Activated gamma-delta T cell treated with anti-CD3 and anti-CD28 coated beads, Interleukin-2, amount 50 U/mL, for 16 hours (primary cell): Measurements from ENCODE around the gene SLC38A10.

Experiments used
- DNase-seq: peaks from one replicate; pipeline ENCODE4 v3.0.0-alpha.2; 2020; ENCODE audit warnings: low read depth

The SLC38A10 gene

GRCh38 chr17:81276781-81277180 lies 18.3 kb downstream of the SLC38A10 start:
- DNase-seq, result no peak

DNA sequence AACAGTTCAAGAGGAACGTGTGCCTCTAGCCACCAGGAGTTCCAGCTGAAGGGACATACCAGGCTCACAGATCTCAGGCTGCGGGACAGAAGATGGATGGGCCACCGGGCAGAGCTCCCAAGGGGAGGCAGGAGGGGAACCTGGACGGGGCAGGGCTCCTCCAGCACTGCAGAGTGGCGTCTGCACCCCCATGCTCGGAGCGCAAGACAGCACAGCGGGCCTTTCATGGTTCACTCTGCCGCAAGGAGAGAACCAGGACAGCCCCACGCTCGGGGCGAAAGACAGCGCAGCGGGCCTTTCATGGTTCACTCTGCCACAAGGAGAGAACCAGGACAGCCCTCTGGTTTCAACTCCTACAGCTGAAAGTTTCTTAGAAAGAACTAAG lies 20.6 kb downstream of the SLC38A10 start:
- no peak for DNase-seq

DNA sequence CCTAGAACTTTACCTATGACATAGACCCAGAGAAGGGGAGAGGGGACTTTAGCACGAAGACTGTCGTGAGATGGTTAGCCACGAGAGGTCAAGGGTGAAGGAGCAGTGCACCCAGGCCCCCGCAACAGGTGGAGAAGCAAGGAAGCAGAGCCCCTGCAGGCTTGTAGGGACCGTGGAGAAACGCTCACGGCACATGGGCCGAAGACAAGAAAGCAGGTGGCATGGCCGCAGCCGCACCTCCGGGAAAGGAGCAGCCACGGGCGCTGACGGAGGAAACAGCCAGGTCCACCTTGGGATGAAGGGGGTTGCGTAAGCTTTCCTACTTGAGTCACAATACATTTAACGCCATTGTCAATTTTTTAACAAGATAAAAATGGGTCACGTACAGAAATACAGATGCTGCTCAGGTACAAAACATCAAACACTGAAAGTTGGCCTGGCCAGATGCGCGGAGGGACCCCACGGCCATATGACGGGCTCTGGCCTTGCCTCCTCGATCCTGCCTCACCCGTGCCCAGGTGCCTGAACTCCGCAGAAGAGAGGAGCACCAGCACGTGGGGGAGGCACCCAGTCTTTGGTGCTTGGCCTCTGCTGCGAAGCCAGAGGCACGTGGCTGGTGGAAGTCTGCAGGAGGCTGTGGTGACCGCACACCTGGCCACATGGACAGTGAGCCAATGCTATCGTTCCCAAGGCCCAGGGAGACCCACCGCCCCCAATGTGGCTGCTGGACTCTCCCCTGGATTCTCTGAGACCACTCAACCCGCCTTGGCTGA lies 21.2 kb downstream of the SLC38A10 start:
- no peak for DNase-seq

DNA sequence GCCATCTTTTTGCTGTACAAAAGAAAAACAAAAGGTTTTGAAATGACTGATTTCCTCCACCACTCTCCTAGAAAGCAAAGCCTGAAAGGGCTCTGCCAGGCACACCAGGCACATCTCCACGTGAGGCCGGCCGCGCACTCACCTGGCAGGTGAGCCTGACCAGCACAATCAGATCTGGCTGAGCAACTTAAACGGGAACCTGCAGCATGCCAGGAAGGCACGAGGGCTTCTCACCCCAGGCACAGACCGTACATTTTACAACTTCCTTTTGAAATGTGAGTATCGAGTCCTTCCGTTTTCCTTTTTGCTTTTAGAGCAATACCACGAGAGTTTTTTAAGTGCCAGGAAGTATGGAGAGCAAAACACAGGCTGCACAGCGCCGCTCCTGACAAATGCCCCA lies 22.5 kb downstream of the SLC38A10 start:
- no peak for DNase-seq

GRCh38 chr17:81271226-81271625 lies 23.9 kb downstream of the SLC38A10 start:
- no peak for DNase-seq

DNA sequence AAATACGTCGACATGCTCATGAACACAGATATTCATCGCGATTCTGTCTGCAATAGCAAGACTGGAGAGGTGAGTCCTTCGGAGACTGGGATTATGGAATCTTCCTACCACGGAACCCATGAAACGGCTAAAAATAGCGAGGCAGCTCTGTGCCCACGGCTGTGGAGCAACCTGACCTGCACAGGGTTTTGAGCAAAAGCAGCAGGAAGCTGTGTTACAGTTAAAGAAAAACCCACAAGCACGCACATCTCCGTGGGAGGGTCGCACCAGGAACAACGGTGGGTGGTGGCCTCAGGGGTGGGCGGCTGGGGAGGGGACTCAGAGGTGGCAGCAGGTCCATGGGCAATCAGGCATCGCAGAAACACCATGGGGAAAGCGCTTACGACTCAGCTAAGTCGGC lies 24.8 kb downstream of the SLC38A10 start:
- DNase-seq, result no peak

DNA sequence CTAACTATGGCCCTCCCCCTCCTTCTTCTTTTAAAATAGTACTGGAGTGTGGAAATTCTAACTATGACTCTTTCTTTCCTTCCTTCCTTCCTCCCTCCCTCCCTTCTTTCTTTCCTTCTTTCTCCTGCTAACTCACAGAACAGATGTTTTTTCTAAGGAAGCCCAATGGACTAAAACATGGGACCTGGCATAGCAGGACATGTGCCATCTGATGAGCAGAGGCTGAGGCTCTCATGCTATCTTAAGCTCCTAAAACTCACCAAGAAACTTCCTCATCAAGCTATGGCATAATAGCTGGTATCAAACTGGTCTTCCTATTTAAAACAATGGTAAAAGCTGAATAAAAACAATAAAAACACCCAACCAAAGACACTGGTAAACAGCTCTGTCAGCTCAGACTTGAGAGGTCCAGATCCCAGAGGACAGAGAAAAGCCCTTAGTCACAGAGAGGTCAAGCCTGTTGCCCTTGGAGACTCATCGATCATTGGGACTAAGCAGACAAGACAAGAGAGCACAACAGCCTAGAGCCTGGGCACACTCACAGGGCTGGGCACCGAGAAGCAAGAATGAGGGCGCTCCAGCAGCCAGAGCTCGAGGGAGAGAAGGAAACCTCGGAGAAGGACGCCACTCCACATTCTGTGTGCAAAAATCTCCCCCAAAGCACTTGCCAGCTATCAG lies 27.6 kb downstream of the SLC38A10 start:
- DNase-seq, result no peak

- DNase-seq, result no peak
Measured at GRCh38 chr17:81265576-81265975, 29.5 kb downstream of the SLC38A10 start.

DNA sequence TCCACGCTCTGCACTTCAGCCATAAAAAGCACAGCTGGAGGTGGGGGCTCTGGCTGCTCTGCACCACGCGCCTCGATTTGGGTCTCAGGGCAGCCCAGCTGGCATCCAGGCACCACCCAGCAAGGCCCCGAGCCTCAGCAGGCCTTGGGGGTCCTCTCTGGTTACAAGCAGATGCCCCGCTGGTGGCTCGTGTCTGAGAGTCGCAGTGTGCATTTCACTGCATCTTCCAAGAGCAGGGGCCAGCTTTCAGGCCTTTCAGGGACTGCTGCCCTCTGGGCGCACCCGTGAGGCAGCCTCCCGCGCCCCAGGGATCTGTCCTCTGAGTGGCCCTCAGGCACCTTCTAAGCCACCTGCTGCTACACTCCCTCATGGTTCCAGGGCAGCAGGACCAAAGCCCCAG lies 30.5 kb downstream of the SLC38A10 start:
- no peak for DNase-seq

- DNase-seq, result no peak
Measured at GRCh38 chr17:81263371-81264181, 31.5 kb downstream of the SLC38A10 start.

GRCh38 chr17:81261582-81262336 lies 33.3 kb downstream of the SLC38A10 start:
- no peak for DNase-seq

GRCh38 chr17:81261096-81261495 lies 34.0 kb downstream of the SLC38A10 start:
- DNase-seq, result no peak

GRCh38 chr17:81260641-81261040 lies 34.5 kb downstream of the SLC38A10 start:
- DNase-seq, result no peak

DNA sequence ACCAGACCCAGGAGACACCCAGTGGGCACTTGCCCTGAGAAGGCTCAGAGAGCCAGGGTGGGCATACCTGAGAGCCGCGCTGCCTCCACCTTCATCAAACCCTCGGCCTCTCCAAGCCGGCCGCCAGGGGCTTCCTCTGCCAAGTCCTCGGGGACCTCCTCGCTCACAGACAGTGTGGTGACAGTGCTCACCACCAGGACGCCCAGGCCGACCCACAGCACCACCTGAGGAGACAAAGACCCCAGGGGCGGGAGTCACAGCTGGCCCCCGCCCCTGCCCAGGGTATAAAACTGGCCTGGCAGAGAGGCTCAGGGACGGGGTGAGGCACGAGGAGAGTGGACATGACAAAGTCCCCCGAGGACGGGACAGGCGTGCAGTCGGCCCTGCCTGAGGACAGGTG lies 34.9 kb downstream of the SLC38A10 start:
- DNase-seq, result no peak

DNA sequence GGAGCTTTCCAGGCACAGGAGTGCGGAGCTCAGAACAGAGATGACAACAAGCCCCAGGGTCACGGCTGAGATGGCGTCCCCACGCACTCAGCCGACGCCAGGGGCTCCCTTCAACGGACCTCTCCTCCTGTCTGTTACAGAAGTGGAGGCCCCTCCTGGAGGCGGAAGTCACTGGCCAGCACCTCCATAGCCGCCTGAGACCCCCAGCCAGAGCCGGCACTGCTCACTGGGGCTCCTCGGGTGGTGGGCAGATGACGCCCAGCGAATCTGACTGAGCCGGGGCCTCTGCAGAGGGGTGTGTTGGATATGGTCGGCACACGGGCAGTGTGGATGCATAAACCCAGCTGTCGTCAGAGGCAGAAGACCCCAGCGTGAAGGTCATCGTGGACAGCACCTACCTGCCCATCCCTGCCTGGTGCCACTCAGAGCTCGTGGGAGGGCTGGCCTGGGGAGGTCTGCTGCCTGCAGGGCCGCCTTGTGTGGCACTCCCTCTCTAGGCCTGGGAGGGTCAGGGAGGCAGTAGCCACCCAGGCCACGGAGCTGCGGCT lies 36.0 kb downstream of the SLC38A10 start:
- no peak for DNase-seq

DNA sequence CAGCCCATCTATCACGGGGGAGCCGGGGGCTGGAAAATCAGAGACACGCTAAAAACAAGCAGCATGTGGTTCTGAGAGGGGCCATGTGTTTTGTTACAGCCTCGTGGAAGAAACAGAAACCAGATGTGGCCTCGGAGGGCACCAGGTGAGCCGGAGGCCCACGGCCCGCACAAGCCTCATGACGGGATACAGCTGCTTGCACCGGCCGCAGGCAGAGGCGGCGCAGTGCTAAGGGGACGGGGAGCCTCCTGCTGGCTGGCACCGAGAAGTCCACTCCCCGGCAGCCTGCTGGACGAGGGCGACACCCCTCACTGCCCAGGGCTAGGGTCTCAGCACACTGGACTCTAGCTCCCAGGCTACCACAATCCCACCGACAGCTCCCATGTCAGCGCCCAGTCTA lies 36.8 kb downstream of the SLC38A10 start:
- no peak for DNase-seq

DNA sequence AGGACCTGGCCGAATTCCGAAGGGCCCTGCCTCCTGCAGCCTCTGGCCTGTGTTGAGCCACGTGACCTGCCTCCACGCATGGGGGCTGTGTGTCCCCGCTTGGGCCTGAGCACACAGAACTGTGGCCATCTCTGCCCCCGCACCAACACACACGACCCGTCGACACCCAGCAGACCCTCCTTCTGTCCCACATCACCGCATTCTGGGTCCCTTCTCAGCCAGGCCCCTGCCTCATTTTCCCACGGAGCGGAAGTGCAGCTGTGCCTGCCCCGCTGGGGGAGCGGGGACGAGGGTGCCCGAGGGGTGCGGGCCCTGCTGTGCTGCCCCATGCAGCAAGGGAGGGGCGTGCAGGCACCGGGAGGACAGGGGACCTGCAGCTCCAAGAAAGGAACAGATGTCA lies 37.6 kb downstream of the SLC38A10 start:
- DNase-seq, result no peak

DNA sequence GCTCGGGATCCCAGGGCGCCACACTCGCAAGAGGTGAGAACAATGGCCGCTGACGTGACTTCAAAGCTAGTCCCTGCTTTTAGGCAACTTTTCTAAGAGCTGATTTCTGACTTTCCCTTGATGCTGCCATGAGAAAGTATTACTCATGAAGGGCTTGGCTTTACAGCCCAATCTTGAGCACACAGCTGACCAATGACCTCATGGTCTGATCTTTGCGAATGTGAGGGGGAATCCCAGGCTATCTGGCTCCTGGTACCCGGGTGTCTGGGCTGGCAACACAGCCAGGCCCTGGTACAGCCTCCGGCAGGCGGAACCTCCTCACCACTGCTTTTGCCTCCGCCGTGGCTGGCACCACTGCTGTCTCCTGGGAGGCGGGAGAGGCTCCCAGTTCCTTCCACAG lies 38.5 kb downstream of the SLC38A10 start:
- no peak for DNase-seq

DNA sequence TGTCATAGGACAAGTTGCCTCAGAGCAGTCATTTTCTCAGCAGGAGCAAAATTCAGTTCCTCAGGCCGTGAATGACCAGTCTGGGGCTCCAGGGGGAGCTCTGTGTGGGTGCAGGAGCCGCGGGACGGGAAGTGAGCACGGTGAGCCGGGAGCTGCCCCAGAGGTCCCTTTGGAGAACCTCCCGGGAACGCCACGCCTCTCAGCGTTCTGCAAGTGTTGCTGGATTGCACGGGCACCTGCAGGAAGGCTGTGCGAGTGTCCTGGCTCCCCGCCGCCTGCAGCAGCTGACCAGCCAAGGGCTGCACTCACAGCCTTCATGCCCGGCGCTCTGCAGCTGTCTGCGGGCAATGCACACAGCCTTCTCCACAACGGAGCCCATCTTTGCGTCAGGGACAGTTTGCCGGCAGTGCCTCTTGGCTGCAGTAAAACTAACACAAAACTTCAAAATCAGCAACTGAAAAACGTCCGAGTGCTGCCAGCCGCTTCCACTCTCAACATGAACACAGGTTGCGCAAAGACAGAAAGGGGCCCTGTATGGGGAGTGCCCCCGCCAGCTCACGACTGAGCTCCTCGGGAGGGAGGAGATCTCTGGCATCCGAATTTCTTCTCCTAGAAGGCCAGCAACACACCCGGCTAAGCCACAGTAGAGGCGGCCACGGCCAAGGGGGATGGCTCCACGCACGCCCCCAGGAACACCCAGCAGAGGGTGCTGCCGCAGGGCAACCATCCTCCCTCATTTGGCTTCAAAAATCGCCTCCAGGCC lies 40.0 kb downstream of the SLC38A10 start:
- DNase-seq, result no peak

DNA sequence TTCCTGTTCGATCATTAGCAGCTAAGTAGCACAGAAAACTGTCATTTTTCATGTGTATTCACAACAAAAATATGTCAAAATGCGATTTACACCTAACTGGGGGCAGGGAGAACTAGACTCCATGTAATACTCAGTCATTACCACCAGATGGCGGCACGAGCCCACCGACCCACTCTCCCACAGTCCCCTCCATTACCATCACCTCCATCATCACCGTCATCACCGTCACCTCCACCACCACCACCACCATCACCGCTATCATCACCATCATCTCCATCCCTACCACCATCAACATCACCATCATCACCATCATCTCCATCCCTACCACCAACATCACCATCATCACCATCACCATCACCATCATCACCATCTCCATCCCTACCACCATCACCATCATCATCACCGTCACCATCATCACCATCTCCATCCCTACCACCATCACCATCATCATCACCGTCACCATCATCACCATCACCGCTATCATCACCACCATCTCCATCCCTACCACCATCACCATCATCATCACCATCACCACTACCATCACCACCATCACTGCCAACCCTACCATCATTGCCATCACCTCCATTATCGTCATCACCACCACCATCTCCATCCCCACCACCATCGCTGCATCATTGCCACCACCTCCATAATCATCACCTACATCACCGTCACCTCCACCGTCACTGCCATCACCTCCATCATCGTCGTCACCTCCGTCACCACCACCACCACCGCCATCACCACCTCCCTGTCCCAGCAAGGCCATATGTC lies 41.6 kb downstream of the SLC38A10 start:
- peak; percentile 43 for DNase-seq

DNA sequence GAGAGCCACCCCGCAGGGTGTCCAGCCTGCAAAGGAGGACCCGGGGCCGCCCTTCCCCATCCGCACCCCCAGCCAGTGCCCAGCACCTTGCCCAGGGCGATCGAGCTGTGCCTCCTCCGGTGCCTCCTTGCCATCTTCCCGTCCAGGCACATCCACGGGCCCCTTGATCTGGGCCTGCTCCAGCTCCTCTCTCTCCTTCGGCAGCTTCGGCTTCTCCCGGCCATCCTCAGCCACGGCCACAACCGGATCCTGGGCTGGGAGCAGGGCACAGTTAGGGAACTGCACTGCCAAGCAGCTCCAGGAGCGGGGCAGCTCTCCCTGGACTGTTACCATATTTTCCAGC lies 42.1 kb downstream of the SLC38A10 start:
- no peak for DNase-seq
